HG03469 (cell line): ENCODE results near the gene DRC3.
"Not testable (repeated sequence)": the region's sequence is repeated elsewhere in the genome, so short reads cannot be mapped to it uniquely, and the experiment has no call there.

ENCODE experiments used
- ATAC-seq: cut with Tn5 transposase; IDR thresholded peaks from one replicate; pipeline ENCODE4 v1.9.1; 2021; ENCODE audit warnings: mild to moderate bottlenecking, moderate library complexity, moderate number of reproducible peaks; ENCODE audit not compliant: unreplicated experiment

Gene DRC3, protein sequence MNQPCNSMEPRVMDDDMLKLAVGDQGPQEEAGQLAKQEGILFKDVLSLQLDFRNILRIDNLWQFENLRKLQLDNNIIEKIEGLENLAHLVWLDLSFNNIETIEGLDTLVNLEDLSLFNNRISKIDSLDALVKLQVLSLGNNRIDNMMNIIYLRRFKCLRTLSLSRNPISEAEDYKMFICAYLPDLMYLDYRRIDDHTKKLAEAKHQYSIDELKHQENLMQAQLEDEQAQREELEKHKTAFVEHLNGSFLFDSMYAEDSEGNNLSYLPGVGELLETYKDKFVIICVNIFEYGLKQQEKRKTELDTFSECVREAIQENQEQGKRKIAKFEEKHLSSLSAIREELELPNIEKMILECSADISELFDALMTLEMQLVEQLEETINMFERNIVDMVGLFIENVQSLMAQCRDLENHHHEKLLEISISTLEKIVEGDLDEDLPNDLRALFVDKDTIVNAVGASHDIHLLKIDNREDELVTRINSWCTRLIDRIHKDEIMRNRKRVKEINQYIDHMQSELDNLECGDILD

DNA sequence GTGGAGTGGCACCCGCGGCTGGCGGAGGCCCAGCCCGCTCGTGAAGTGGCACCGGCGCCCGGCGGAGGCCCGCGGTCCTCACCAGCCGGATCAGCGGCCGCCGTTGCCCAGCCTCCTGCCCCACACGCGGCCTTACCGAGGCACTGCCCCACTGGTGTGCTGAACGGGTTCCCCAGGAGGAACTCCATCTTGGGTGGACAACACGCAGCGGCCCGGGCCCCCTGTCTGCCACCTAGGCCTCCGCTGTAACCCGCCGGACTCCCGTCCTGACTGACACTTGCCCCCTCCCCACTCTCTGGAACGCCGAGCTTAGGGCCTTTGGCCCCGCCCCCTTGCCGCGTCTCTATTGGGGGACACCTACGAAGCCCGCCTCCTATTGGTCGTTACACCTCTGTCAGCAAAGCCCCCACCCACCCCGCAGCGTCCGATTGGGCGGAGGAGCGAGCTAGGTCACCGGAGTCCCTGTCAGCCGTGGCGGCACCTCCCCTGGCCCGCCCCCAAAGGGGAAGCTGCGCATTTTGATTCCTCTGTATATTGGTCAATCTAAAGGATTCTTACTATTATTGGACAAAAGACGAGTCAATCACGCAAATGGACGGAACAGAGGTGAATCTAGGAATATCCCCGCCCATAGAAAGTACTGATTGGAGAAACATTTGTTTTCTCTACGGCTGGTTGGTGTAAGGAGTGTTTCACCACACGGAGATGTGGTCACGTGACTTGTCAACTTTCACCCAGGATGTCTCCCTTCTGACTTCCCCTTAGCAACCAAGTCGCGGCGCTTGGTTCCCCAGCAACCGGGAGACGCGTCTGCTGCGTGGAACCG, at the start of gene DRC3, which contains the start of gene TOM1L2:
DRC3 (plus strand) TSS at position 737 of the 826 bp plus-strand sequence. CDS start 4,737 bp downstream, outside the sequence.
TOM1L2 (minus strand) TSS at position 275 of the 826 bp plus-strand sequence; CDS start at position 188, 87 bp downstream.
- peak; percentile 79 for ATAC-seq

DNA sequence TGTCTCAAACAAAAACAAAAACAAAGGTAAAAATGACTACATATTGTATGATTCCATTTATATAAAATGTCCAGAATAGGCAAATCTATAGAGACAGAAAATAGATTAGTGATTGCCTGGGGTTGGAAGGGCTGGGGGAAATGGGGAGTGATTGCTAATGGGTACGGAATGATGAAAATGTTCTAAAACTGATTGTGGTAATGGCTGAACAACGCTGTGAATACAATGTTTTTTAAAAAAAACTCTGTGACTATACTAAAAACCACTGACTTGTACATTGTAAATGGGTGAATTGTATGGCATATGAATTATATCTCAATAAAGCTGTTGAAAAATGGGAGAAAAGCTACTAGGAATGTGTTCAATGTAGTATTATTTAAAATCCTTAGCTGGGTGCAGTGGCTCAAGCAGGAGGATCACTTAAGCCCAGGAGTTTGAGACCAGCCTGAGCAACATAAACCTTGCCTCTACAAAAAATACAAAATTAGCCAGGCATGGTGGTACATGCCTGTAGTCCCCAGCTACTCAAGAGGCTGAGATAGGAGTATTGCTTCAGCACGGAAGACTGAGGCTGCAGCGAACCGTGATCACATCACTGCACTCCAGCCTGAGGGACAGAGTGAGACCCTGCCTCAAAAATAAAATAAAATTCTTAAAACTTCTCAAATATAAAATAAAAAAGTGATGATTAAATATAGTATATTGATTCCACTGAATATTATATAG, 48.4 kb upstream of the DRC3 start:
- ATAC-seq = no peak

DNA sequence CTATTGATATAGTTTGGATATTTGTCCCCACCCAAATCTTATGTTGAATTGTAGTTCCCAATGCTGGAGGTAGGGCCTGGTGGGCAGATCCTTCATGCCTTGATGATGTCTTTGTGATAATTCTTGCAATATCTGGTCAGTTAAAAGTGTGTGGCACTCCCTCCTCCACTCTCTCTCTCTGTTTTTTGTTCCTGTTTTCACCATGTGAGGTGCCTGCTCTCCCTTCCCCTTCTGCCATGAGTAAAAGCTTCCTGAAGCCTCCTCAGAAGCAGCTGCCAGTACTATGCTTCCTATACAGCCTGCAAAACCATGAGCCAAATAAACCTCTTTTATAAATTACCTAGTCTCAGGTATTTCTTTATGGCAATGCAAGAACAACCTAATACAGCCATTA, 47.8 kb upstream of the DRC3 start:
- ATAC-seq = no peak

GRCh38 chr17:17926036-17926435, 46.6 kb upstream of the DRC3 start:
- ATAC-seq = no peak

GRCh38 chr17:17926840-17927449, 45.7 kb upstream of the DRC3 start:
- ATAC-seq = no peak

GRCh38 chr17:17928398-17929287, 44.0 kb upstream of the DRC3 start:
- no peak for ATAC-seq

DNA sequence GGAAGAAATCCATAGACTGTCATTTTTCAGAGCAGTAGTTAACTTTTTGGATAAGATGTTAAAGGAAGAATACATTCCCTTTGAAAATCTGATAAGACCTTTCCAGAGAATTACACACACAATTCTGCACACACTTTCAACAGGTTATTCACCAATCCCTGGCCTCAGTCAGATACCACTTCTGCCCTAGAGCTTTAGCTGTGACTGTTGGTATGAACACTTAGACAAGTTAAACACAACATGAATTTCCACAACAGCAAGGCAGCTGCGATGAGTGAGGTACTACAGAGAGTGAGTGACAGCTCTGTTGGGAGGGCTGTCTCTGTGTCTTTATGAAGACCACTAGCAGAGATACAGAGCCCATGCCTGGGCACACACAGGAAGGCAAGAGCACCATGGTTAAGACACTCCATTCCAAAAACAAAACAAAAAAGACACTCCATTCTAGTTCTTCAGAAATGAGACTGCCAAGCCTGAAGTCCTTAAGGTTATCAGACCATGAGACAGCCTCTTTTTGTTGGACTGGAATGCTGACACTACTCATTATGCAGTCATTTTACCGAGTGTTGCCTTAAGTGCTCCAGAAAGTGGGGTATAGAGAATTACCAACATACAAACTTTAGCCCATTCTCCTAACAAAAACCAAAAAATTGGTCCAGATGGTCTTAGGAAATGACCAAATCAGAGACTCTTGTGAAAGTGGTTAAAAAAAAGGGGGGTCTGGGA, 42.8 kb upstream of the DRC3 start:
- ATAC-seq = no peak

GRCh38 chr17:17930674-17931073, 42.0 kb upstream of the DRC3 start:
- ATAC-seq = no peak

DNA sequence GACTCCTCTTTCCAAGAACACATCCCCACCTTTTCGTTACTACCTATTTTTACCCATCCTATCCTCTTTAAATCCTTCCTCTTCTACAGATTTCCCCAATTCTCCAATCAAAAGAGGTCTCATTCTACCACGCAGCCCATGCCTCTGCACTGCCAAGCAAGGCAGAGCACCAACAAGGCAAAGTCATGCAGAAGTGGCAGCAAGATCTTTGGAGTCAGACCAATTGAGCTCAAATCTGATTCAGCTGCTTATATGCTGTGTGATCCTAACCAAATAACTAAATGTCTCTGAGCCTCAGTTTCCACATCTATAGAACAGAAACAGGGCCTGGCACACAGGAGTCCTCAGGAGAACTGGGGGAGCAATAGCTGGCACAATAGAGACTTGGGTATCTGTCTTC, 41.5 kb upstream of the DRC3 start:
- no peak for ATAC-seq

DNA sequence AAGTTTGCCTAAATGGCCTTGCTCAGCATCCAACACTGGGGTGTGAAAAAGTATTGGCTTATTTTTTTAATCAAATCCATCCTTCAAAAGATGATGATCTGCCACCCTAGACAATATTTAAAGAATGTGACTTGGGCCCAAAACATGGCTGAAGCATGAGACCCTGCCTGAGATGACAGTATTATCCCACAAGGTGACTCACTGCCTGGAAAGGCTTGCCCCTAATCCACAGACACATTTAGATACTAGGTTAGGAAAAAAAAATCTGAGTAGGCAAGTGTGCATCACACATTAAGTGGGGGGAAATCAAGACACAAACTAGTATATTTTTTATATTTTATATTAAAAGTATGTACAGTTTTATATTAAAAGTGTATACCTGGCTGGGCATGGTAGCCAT, 38.9 kb upstream of the DRC3 start:
- ATAC-seq = no peak

GRCh38 chr17:17934214-17934613, 38.4 kb upstream of the DRC3 start:
- ATAC-seq = no peak

DNA sequence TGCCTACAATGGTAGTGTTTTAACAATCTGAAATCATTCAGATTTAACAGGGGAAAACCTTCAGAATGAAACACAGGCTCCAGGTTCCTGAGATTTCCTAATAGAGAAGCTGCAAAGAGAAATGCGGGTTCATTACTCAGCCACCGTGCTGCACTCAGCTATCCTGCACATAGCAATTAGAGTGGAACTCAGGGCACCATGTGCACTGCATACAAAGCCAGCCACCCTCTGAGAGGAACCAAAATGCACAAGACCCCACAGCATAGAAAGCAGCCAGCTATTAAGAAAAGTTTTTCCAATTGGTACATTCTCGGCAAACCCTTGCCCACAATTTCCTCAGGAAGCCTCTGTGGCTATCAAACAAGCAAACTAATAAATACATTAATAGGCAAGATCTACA, 37.9 kb upstream of the DRC3 start:
- no peak for ATAC-seq

GRCh38 chr17:17935321-17936271, 37.1 kb upstream of the DRC3 start:
- ATAC-seq = no peak

GRCh38 chr17:17937201-17937853, 35.3 kb upstream of the DRC3 start:
- ATAC-seq = no peak

GRCh38 chr17:17937958-17938357, 34.7 kb upstream of the DRC3 start:
- no peak for ATAC-seq

GRCh38 chr17:17938388-17939107, 34.1 kb upstream of the DRC3 start:
- no peak for ATAC-seq

GRCh38 chr17:17939941-17940340, 32.7 kb upstream of the DRC3 start:
- ATAC-seq = not testable (repeated sequence)
